IgD-negative memory B cell (primary cell): ENCODE measurements around the gene TMEM115. TPM values are rescaled to one million over a fixed set of nuclear protein-coding genes. Genes with fewer than 3 reads are reported as not detected.

Experiments
- H3K27ac Mint-ChIP-seq, 3 donors: one replicate each; pipeline ENCODE4 v1.8.0; 2020 to 2022; ENCODE audit warnings: mild to moderate bottlenecking in 3 of 3, mixed read lengths in 3 of 3, moderate library complexity in 1 of 3
- H3K27me3 Mint-ChIP-seq: one replicate; pipeline ENCODE4 v1.8.0; 2021; ENCODE audit warnings: mixed read lengths
- H3K36me3 Mint-ChIP-seq: one replicate; pipeline ENCODE4 v1.8.0; 2020; ENCODE audit warnings: mild to moderate bottlenecking, mixed read lengths
- H3K4me1 Mint-ChIP-seq, 3 donors: one replicate each; pipeline ENCODE4 v1.8.0; 2020 to 2022; ENCODE audit warnings: mixed read lengths in 3 of 3, mild to moderate bottlenecking in 1 of 3
- H3K4me3 Mint-ChIP-seq, 4 donors: one replicate each; pipeline ENCODE4 v1.8.0; 2020 to 2022; ENCODE audit warnings: mild to moderate bottlenecking in 4 of 4, mixed read lengths in 4 of 4, moderate library complexity in 3 of 4
- H3K9me3 Mint-ChIP-seq, 3 donors: one replicate each; pipeline ENCODE4 v1.8.0; 2020 to 2021; ENCODE audit warnings: mixed read lengths in 3 of 3, mild to moderate bottlenecking in 1 of 3
- polyA plus RNA-seq: library from polyadenylated mRNA; unstranded; fragments of 300-500 nt; fragmentation: Illumina TruSeq; gene quantifications from one replicate; pipeline ENCODE4 v1.2.3, GENCODE V29; 2021

Gene TMEM115
- polyA plus RNA-seq, 1 donor from 2014 or later, result 33.9 TPM

GRCh38 chr3:50337175-50337861 is 22.0 kb downstream of the TMEM115 start:
- H3K27ac Mint-ChIP-seq, result peak overlapping the region; percentile 91 to 98 (median 97)
- H3K9me3 Mint-ChIP-seq, result no peaks in the 10 kb centered on the region
- H3K4me1 Mint-ChIP-seq, result peaks cover 20 to 38% (median 28%) of the 10 kb centered on the region in 3 donors
- peak overlapping the region; percentile 88 to 99 (median 92) for H3K4me3 Mint-ChIP-seq
- H3K27me3 Mint-ChIP-seq, result no peaks in the 10 kb centered on the region
- H3K36me3 Mint-ChIP-seq, result peaks cover 2% of the 10 kb centered on the region

GRCh38 chr3:50336452-50337174 is 22.7 kb downstream of the TMEM115 start:
- Mint-ChIP-seq H3K4me3 (peak overlapping the region; percentile 88 to 99 (median 94)), H3K9me3 (no peaks in the 10 kb centered on the region), H3K4me1 (peaks cover 20 to 38% (median 28%) of the 10 kb centered on the region in 3 donors), H3K27ac (peak overlapping the region; percentile 91 to 98 (median 97)), H3K36me3 (peaks cover 2% of the 10 kb centered on the region), H3K27me3 (no peaks in the 10 kb centered on the region)

- peak overlapping the region in 1 of 4 donors; percentile 73 for H3K4me3 Mint-ChIP-seq
- no peaks in the 10 kb centered on the region for H3K27me3 Mint-ChIP-seq
- peaks cover 2% of the 10 kb centered on the region for H3K36me3 Mint-ChIP-seq
- H3K27ac Mint-ChIP-seq, result peak overlapping the region; percentile 63 to 77 (median 65)
- peaks cover 14 to 36% (median 21%) of the 10 kb centered on the region in 3 donors for H3K4me1 Mint-ChIP-seq
- no peaks in the 10 kb centered on the region for H3K9me3 Mint-ChIP-seq
Observed at GRCh38 chr3:50334339-50335075, 24.8 kb downstream of the TMEM115 start.

- peak overlapping the region in 2 of 4 donors; percentile 50 to 73 for H3K4me3 Mint-ChIP-seq
- peaks cover 10 to 33% (median 17%) of the 10 kb centered on the region in 3 donors for H3K4me1 Mint-ChIP-seq
- no peaks in the 10 kb centered on the region for H3K9me3 Mint-ChIP-seq
- no peaks in the 10 kb centered on the region for H3K27me3 Mint-ChIP-seq
- peaks cover 2% of the 10 kb centered on the region for H3K36me3 Mint-ChIP-seq
- H3K27ac Mint-ChIP-seq, result peak overlapping the region; percentile 16 to 77 (median 65)
Observed at GRCh38 chr3:50333744-50334328, 25.5 kb downstream of the TMEM115 start.

GRCh38 chr3:50331364-50331907 is 27.9 kb downstream of the TMEM115 start:
- Mint-ChIP-seq H3K4me3 (peak overlapping the region in 3 of 4 donors; percentile 4 to 69 (median 21)), H3K4me1 (peaks cover 16 to 27% (median 21%) of the 10 kb centered on the region in 3 donors), H3K36me3 (peaks cover 2% of the 10 kb centered on the region), H3K27me3 (no peaks in the 10 kb centered on the region), H3K9me3 (no peaks in the 10 kb centered on the region), H3K27ac (no peak overlapping the region)

GRCh38 chr3:50330330-50330729 is 29.0 kb downstream of the TMEM115 start:
- Mint-ChIP-seq H3K4me1 (peaks cover 15 to 17% (median 17%) of the 10 kb centered on the region in 3 donors), H3K9me3 (no peaks in the 10 kb centered on the region), H3K27ac (peak overlapping the region in 1 of 3 donors; percentile 82), H3K4me3 (peak overlapping the region in 2 of 4 donors; percentile 28 to 69), H3K27me3 (no peaks in the 10 kb centered on the region), H3K36me3 (peaks cover 2% of the 10 kb centered on the region)

- no peaks in the 10 kb centered on the region for H3K9me3 Mint-ChIP-seq
- peaks cover 6 to 19% (median 17%) of the 10 kb centered on the region in 3 donors for H3K4me1 Mint-ChIP-seq
- H3K27ac Mint-ChIP-seq, result peak within 1 kb of the TSS; percentile 94 to 98 (median 96)
- H3K27me3 Mint-ChIP-seq, result no peaks in the 10 kb centered on the region
- H3K4me3 Mint-ChIP-seq, result peak within 1 kb of the TSS; percentile 90 to 96 (median 92)
- H3K36me3 Mint-ChIP-seq, result no peaks in the 10 kb centered on the region
Observed at GRCh38 chr3:50327943-50328691, 31.2 kb downstream of the TMEM115 start, which contains the start of gene TUSC2. Gene TUSC2 (minus strand): TSS chr3:50328223. CDS start chr3:50328099, 124 bp downstream.

- H3K4me3 Mint-ChIP-seq, result peak overlapping the region; percentile 90 to 96 (median 92)
- H3K27ac Mint-ChIP-seq, result peak overlapping the region in 2 of 3 donors; percentile 71 to 96
- no peaks in the 10 kb centered on the region for H3K9me3 Mint-ChIP-seq
- H3K4me1 Mint-ChIP-seq, result peaks cover 11 to 19% (median 17%) of the 10 kb centered on the region in 3 donors
- H3K27me3 Mint-ChIP-seq, result no peaks in the 10 kb centered on the region
- H3K36me3 Mint-ChIP-seq, result no peaks in the 10 kb centered on the region
Observed at GRCh38 chr3:50327129-50327528, 32.2 kb downstream of the TMEM115 start.

- Mint-ChIP-seq H3K36me3 (no peaks in the 10 kb centered on the region), H3K9me3 (no peaks in the 10 kb centered on the region), H3K27ac (no peak overlapping the region), H3K4me3 (peak overlapping the region in 2 of 4 donors; percentile 81 to 92), H3K27me3 (no peaks in the 10 kb centered on the region), H3K4me1 (peaks cover 11 to 19% (median 17%) of the 10 kb centered on the region in 3 donors)
Observed at GRCh38 chr3:50326182-50326541, 33.2 kb downstream of the TMEM115 start.

- Mint-ChIP-seq H3K9me3 (no peaks in the 10 kb centered on the region), H3K27me3 (no peaks in the 10 kb centered on the region), H3K4me3 (peak overlapping the region in 2 of 4 donors; percentile 41 to 92), H3K36me3 (no peaks in the 10 kb centered on the region), H3K27ac (no peak overlapping the region), H3K4me1 (peaks cover 11 to 19% (median 19%) of the 10 kb centered on the region in 3 donors)
Observed at GRCh38 chr3:50325497-50326181, 33.7 kb downstream of the TMEM115 start.

GRCh38 chr3:50325113-50325480 is 34.2 kb downstream of the TMEM115 start:
- Mint-ChIP-seq H3K4me3 (peak overlapping the region in 2 of 4 donors; percentile 27 to 92), H3K36me3 (no peaks in the 10 kb centered on the region), H3K4me1 (peaks cover 14 to 23% (median 22%) of the 10 kb centered on the region in 3 donors), H3K27ac (peak overlapping the region in 1 of 3 donors; percentile 86), H3K27me3 (no peaks in the 10 kb centered on the region), H3K9me3 (no peaks in the 10 kb centered on the region)

- Mint-ChIP-seq H3K4me3 (peak overlapping the region in 3 of 4 donors; percentile 3 to 92 (median 27)), H3K36me3 (no peaks in the 10 kb centered on the region), H3K9me3 (no peaks in the 10 kb centered on the region), H3K27ac (peak overlapping the region in 2 of 3 donors; percentile 63 to 86), H3K27me3 (no peaks in the 10 kb centered on the region), H3K4me1 (peaks cover 17 to 27% (median 26%) of the 10 kb centered on the region in 3 donors)
Observed at GRCh38 chr3:50324351-50325112, 34.8 kb downstream of the TMEM115 start.
